Right renal cortex interstitium (tissue), 3 donors: ENCODE data around the gene RPL12. TPM values are rescaled to one million over a fixed set of nuclear protein-coding genes. Genes with fewer than 3 reads are reported as not detected.

Source experiments
- DNase-seq, 3 donors: peaks; one replicate each; pipeline ENCODE4 v3.0.0-alpha.2; 2013; ENCODE audit warnings: low read depth in 3 of 3, low spot score in 2 of 3
- polyA plus RNA-seq, 3 donors: library from polyadenylated mRNA; unstranded; fragments of 120-200 nt; gene quantifications; one replicate each; pipeline ENCODE4 v1.2.1, GENCODE V29; 2013; ENCODE audit not compliant: insufficient read length in 3 of 3

The RPL12 gene
- polyA plus RNA-seq, 3 donors: 1,538 to 1,567 (median 1,554) TPM

DNA sequence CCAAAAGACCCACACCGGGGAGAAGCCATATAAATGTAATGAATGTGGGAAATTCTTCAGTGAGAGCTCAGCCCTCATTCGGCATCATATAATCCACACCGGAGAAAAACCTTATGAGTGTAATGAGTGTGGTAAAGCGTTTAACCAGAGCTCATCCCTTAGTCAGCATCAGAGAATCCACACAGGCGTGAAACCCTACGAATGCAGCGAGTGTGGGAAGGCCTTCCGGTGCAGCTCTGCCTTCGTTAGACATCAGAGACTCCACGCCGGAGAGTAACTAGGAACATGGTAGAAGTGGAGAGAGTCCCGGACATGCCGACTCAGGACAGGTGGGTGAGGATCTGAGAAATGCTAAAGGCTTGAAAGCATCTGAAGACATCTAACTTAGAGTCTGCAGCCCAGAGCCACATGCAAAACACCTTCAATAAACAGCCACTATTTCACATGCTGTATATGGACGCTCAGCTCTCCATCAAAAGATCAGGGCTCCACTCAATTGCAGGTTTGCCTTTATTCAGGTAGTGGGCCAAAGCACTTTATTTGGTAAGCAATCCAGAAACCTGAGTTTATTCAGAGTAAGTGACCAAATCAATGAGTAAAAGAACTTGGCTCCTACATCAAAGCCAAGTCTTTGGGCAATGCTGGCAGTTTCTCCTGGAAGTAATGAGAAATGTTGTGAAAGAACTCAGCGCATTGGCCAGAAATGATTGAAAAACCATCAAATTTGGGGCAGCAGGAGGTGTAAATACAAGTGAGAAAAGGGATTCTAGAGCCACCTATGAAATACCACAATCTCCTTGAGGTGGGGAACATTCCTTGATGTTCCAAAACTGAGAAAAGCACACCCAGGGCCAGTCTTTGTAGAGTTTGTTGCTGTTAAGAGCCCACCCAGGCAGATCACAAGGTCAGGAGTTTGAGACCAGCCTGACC lies 6.0 kb downstream of the RPL12 start:
- DNase-seq: no peak

DNA sequence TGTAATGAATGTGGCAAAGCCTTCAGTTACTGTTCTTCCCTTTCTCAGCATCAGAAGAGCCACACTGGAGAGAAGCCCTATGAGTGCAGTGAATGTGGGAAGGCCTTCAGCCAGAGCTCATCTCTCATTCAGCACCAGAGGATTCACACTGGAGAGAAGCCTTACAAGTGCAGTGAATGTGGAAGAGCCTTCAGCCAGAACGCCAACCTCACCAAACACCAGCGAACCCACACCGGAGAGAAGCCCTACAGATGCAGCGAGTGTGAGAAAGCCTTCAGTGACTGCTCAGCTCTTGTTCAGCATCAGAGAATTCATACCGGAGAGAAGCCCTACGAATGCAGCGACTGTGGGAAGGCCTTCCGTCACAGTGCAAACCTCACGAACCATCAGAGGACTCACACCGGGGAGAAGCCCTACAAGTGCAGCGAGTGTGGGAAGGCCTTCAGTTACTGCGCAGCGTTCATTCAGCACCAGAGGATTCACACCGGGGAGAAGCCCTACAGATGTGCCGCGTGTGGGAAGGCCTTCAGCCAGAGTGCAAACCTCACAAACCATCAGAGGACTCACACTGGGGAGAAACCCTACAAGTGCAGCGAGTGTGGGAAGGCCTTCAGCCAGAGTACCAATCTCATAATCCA lies 6.8 kb downstream of the RPL12 start:
- no peak for DNase-seq

DNA sequence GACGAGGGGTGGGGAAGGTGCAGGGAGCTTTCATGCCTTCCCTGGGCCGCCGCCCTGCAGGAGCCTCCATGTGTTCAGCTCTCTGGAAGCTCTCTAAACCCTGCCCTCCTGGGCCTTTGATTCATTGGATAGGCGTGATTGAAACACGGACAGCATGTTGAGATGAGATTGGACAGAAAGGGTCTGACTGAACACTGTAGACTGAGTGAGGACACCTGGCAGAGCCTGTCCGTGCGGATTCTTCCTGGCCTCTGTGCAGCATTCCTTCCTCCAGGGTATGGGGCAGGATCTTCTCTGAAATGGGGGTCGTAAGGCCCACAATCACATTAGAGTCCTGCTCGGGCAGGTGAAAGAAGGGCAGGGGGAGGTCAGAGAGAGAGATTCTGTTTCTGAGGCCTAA lies 12.8 kb downstream of the RPL12 start:
- no peak for DNase-seq

DNA sequence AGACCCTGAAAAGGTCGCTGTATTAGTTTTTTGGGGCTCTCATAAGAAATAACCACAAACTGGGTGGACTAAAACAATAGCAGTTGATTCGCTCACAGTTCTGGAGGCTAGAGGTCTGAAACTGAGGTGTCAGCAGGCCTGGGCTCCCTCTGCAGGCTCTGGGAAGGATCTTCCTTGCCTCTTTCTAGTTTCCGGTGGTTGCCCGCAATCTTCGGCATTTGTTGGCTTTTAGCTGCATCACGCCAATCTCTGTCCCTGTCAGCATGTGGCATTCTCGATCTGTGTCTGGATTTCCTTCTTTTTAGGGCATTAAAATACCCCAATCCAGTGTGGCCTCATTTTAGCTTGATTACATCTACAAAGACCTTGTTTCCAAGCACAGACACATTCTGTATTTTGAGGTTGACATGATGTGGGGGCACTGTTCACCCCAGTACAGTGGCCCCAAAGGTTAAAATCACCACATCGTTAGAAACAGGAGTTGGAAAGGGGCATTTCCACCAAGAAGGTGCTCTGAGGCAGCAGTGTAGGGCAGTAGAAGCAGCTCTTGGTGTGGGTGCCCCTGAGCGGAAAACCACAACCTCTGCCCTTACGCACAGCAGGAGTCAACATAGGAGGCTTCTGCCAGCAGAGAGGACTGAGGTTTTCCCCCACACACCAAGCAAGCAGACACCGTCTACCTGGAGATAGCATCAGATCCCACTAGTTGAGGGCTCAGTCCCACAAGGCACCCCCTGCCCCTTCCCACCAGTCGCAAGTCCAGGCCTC lies 13.5 kb downstream of the RPL12 start:
- no peak for DNase-seq

DNA sequence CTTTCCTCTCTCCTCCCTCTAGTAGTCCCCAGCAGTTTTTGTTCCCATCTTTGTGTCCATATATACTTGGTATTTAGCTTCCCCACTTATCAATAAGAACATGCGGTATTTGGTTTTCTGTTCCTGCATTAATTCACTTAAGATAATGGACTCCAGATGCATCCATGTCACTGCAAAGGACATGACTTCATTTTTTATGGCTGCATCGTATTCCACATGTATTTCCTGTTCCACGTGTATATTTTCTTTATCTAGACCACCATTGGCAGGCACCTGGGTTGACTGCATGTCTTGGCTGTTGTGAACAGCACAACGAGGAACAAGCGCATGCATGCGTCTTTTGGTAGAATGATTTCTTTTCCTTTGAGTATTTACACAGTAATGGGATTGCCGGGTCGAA lies 20.8 kb downstream of the RPL12 start:
- no peak for DNase-seq

DNA sequence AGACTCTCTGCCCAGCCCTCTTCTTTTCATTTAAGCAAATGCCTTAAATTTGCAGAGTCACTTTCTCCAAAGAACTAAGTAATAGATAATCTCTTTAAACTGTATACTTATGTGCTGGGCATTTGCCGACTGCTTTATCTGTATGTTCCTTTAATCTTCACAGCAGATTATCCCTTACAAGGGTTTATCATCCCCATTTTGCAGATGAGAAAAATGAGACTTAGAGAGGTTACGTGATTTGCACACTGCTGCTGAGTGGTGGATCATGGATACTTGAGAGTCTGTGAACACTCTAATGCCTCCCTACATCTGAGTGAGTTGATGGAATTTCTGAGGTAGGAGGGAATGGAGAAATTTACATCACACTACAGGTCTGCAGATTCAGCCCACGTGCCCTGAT lies 22.9 kb downstream of the RPL12 start:
- DNase-seq: no peak

DNA sequence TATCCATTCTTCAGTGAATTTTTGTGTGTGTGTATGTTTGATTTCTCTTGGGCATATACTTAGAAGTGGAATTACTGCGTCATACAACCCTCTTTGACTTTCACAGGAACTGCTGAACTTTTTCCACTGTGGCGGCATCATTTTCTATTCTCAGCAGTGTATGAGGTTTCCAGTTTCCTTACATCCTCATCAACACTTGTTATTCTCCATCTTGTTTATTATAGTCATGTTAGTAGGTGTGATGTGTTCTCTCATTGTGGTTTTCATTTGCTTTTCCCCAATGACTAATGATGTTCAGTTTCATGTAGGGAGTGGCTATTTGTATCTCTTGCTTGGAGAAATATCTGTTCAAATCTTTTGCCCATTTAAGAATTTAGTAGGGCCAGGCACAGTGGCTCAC lies 24.4 kb downstream of the RPL12 start:
- no peak for DNase-seq

DNA sequence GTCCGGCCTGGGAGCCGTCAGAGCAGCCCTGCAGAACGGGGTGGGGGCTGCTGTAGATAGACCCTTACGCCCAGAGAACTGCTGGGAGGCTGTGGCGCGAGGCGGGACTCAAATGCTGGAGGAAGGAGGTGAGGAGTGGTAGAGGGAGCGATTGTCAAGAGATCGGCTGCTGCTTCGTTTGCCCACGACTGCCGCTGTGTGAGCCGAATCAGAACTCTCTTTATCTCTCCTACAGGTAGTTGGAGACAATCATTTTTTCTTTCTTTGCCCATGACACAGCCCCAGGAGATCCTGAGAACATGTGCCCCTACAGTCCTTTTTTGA lies 26.6 kb downstream of the RPL12 start:
- no peak for DNase-seq

DNA sequence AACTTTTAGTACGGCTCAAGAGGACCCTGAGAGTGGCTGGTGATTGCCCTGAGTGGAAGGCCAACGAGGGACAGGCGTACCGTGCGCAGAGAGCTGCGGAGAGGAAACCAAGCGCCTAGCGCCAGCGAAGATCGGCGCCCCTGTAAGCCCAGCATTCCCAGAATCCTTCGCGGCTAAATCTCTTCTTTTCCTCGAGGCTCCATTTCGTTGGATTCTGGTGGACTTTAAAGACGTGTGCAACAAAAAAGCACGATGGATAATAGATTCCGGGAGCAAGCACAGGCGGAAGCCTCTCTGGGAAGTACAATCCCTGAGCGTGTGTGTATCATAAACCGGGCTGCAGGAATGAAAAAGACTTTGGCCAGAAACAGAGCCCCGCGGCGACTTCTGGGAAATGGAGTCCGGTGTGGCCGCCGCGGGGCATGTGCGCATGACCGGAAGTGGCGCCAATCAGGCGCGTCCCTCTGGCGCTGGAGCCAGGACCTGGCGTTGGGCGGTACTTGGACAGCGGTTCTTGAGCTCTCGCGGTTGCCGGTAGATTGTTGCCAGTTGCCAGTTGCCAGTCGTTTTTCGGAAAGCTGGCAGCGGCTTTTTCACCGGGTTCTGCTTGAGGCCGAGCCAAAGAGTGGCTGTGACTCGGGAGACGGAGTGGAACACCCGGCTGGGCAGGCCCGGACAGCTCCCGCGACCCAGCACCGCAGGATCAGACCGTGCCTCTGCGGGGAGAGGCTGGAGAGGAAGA lies 27.1 kb downstream of the RPL12 start, which contains the start of gene ZNF79:
Gene ZNF79, plus strand, starts transcription at position 449 of the 742 bp plus-strand sequence. CDS start 406 bp downstream, outside the sequence.
- peak; percentile 88 to 89 (median 89) for DNase-seq

DNA sequence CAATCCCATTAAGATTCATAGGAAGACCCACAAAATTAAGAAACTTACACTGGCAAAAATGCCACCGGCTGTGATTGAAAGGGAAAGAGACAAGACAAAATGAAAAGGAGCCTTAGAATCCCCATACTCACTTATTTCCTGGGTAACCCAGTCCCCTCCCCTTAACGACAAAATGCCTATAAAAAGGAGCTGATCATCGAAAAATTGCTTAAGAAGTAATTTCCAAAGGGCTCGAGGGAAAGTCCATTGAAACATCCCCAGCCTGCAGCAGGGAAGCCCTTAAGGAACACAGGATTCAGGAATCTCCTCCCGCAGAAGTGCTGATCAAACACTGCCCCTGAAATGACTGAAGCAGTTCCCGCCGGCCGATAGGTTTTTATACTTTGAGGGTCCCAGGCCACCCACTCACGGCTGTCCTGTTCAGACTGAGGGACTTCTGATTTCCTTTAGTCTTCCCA lies 27.7 kb downstream of the RPL12 start:
- DNase-seq: no peak

DNA sequence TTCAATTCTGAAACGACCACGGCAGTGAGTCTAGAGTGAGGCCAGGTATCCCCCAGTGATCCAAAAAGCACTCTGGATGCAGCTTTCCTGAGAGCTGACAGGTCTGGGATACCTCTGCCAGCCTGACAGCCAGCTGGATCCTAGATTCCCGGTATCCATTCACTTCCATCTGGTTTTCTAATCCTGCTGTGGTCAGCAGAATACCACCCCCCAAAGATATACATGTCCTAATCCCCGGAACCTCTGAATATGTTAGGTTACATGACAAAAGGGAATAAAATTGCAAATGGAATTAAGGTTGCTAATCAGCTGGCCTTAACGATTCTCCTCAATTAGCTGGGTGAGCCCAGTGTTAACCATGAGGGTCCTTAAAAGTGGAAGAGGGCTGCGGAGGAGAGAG lies 28.4 kb downstream of the RPL12 start:
- no peak for DNase-seq

DNA sequence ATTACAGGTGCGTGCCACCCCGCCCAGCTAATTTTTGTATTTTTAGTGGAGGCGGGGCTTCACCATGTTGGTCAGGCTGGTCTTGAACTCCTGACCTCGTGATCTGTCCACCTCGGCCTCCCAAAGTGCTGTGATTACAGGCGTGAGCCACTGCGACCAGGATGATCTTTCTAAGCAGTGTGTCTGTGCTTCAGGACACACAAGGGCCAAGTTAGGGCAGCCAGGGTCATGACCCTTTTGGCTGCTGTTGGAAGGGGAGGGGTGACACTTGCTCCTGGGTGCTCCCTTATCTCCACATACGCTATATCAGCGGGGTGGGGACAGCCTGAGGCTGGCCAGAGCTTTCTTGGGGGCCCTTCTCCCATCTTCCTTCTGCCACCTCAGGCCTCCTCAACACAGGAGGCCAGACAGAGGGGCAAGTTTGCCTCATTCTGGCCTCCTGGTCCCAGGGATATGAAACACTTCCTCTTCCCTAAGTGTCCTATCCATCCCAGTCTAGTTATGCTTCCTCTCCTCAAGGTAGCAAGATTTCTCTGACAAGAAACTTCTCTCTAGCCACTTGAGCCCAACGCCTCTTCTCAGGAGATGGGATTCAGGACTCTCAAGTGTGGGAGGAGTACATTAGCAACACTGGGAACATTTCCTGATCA lies 28.9 kb downstream of the RPL12 start:
- no peak for DNase-seq

DNA sequence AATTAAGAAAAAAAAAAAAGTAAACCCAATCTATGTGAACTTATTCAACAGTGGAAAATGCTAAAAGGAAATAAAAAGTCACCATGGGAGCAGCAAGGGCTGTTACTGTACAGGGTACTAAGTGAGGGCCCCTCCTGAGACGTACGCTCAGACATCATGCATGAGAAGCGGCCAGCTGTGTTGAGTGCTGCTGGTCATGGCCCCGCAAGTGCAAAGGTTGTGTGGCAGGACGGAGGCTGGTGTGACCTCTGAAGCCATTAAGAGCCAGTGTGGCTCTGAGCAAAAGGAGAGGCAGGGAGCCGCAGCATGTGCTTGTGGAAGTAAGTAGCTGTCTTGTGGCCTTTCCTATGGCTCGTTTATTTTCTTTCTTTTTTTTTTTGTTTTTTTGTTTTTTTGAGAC lies 30.1 kb downstream of the RPL12 start:
- DNase-seq: no peak

DNA sequence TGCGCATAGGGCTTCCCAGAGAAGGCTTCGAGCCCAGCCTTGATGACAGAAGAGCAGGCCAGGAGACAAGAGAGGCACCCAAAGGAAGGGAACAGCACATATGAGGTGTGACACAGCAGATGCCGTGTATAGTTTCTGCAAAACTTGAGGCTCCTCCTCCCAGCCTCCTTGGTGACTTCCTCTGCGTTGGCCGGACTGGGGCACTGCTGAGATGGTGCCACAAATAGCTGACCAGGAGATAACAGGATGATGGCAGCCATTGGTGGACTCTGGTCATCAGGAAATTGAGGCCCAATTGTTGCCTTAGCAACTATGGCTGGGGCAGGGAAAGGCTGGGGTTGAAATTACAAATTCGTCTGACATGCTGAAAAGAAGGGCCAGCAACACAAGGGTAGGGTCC lies 31.9 kb downstream of the RPL12 start:
- DNase-seq: no peak

DNA sequence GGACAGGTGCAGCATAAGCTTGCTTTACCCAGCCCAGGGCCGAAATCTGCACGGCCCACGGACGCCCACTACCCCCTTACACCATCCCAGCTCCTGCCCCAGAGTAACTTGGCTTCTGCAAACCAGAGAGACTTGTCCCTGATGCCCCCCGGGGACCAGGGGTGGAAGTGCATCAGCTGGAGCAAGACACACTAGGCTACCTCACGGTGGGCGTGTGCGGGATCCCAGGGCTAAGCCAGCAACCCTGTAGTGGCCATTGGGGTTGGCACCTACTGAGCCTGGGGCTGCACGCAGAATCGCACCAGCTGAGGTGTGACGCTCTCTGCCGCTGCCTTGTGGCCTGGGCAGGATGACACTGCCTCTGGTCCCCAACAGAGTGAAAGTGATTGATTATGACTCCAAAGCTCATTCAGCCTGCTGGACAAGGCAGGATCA lies 33.2 kb downstream of the RPL12 start:
- no peak for DNase-seq

DNA sequence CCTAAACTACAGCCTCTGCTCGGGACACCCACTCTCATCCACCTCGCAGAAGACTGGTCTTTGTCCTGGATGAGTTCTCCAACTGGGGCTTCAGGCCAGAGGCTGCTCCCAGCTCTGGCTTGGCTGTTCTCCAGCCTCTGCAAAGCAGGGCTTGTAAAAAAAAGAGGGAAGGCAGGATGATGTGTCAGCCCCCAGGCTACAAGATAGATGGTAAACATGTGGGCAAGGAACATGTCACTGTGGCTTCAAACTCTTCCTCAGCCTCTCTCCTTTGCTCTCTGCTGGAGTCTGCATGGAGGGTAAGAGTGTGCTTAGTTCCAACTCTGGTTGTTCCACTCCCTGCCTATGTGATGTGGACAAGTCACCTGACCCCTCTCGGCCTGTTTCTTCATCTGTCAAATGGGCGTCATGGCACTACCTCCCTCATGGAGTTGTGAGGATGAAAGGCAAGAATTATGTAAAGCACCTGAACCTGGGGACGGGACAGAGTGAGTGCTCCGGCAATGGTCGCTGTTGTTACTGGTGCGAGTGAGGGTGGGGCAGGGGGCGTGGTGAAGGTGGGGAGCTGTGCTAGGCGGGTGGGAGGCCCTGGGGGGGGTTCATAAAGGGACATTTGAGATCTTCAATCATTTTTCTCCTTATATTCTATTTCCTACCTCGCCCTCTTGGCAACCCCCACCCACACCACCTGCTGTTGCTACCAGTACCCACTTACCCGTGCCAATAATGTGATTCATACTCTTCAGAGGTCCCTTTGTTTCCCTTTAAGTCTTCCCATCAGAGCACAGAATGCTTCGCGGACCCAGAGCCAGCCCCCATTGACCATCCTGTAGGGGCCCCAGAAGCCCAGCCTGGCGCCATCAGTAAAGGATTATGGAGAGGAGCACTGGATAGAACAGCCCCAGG lies 33.8 kb downstream of the RPL12 start:
- DNase-seq: no peak

DNA sequence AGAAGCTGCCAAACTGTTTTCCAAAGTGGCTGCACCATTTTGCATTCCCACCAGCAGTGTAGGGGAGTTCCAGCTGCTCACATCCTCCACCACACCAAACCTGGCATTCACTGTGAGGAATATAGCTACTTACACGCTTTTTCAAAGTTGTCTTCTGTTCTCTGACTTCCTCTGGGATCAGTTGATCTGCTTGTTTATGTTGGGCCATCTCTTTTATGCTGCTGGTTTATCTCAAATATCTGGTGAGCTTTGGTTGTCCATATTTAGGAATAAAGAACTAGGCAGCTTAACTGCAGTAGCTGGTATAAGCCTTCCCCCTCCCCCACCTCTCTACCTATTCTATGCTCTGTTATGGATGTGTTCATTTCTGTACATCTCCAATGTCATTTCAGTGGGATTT lies 35.5 kb downstream of the RPL12 start:
- no peak for DNase-seq

DNA sequence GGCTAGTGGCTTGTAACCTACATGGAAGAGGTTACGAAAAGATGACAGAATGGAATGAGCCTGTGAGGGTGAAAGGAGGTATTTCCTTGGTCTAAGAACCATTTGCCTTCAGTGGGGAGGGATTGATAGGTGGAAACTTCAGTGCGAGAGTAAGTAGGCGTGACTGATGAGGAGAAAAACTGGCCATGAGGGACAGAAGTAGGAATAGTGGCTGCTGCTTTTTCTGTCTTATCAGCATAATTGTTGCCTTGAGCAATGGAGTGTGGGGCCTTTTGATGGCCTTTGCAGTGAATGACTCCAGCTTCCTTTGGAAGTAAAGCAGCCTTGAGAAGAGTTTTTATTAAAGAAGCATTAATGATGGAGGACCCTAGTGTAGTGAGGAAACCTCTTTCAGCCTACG lies 36.1 kb downstream of the RPL12 start:
- DNase-seq: no peak

DNA sequence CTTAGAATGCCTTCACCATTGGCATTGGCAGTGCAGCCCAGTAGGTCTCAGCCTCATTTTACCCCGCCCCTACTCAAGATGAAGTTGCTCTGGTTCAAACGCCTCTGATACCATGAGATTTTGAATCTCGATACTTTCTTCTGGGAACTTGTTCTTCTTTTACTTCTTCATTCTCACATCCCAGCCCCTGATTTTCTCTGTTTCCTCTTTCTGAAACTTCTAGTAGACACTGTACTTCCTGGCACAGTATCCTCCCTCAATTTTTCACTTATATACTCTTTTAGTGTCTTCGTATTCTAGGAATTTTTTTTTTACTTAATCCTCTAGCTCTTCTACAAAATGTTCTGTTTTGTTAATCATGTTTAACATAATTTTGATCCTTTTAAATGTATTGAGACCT lies 40.1 kb downstream of the RPL12 start:
- no peak for DNase-seq
